Stomach (tissue), 9 donors: ENCODE measurements around the gene POGK. TPM values are rescaled to one million over a fixed set of nuclear protein-coding genes. Genes with fewer than 3 reads are reported as not detected.

Experiments used
- DNase-seq, 2 donors: peaks; one replicate each; pipeline versions ENCODE4 v3.0.0 to v3.0.0-alpha.2; 2013 to 2019
- H3K27ac ChIP-seq, 5 donors: fragments of 200-600 bp in 4 of 5; sonication (generic) in 4 of 5; one replicate each; pipeline ENCODE4 v1.5.1; 2013 to 2019; ENCODE audit warnings: mild to moderate bottlenecking in 1 of 5, moderate library complexity in 1 of 5
- H3K27me3 ChIP-seq, 3 donors: fragments of 200-600 bp; sonication (generic); one replicate each; pipeline ENCODE4 v1.5.1; 2017 to 2019; ENCODE audit warnings: mixed run types in 1 of 3
- H3K36me3 ChIP-seq, 4 donors: fragments of 200-600 bp; sonication (generic); 1 replicate in 3 of 4; 2 replicates in 1 of 4; pipeline ENCODE4 v1.5.1; 2016 to 2019
- H3K4me1 ChIP-seq, 4 donors: fragments of 200-600 bp; sonication (generic); one replicate each; pipeline ENCODE4 v1.5.1; 2016 to 2019
- H3K4me3 ChIP-seq, 4 donors: fragments of 200-600 bp; sonication (generic) in 3 of 4; one replicate each; pipeline ENCODE4 v1.5.1; 2016 to 2019; ENCODE audit warnings: mild to moderate bottlenecking in 1 of 4
- H3K9me3 ChIP-seq, 4 donors: fragments of 200-600 bp; sonication (generic); one replicate each; pipeline ENCODE4 v1.5.1; 2016 to 2019
- CTCF ChIP-seq, 7 experiments: fragments of 450-650 bp in 4 of 7; fragments of 200-600 bp in 3 of 7; sonication (generic) in 3 of 7; IDR thresholded peaks; one replicate each; pipeline ENCODE4 v1.5.1; 2016 to 2019; ENCODE audit warnings: antibody characterized with exemption in 7 of 7, control low read depth in 2 of 7, mild to moderate bottlenecking in 1 of 7
- EP300 ChIP-seq: sonication (generic); formaldehyde crosslinking; IDR thresholded peaks from one replicate; pipeline ENCODE4 v1.6.1; 2017; ENCODE audit warnings: antibody characterized with exemption
- POLR2A ChIP-seq, 4 donors: fragments of 450-650 bp; IDR thresholded peaks; one replicate each; pipeline ENCODE4 v1.6.1; 2016; ENCODE audit warnings: antibody characterized with exemption in 4 of 4, control low read depth in 2 of 4, mild to moderate bottlenecking in 1 of 4, moderate library complexity in 1 of 4
- POLR2AphosphoS5 ChIP-seq, 3 donors: sonication (generic); formaldehyde crosslinking; IDR thresholded peaks; one replicate each; pipeline ENCODE4 v1.6.1; 2016; ENCODE audit warnings: antibody characterized with exemption in 3 of 3
- WGBS, 5 donors: extraction: QIAGEN DNeasy Blood & Tissue Kit in 3 of 5; methylation state at CpG; one replicate each; pipeline versions ENCODE4 v1.1.5 to v1.1.7; 2013 to 2018; 5-methylcytosine and 5-hydroxymethylcytosine counted together
- intact Hi-C: fragments of 100-400 bp; cut with DNase I; formaldehyde crosslinking; loops from one replicate; pipeline ENCODE4 v1.15.1; 2023; ENCODE audit warnings: low total_unique reads
- polyA plus RNA-seq, 3 donors: library from polyadenylated mRNA; stranded (reverse); fragments of 200-250 nt; gene quantifications; one replicate each; pipeline ENCODE4 v1.2.3, GENCODE V29; 2013
- total RNA-seq, 5 donors: library from RNA; depleted of rRNA; stranded (reverse); fragments of >200 nt; gene quantifications; one replicate each; pipeline versions ENCODE4 v1.1.0 to v1.2.3, GENCODE V29; 2014 to 2016
- donor health status: healthy with polysubstance abuse.
- donor health status: Bipolar disorder and iron deficiency.
- donor health status: healthy.

POGK gene
- total and polyA plus RNA-seq, 8 donors = 8.1 to 33.8 (median 15.9) TPM

- H3K36me3 ChIP-seq = no peaks in the 10 kb centered on the region
- peaks cover 0 to 6% (median 0%) of the 10 kb centered on the region in 4 donors for H3K4me1 ChIP-seq
- peaks cover 0 to 8% (median 4%) of the 10 kb centered on the region in 4 donors for H3K9me3 ChIP-seq
- H3K27ac ChIP-seq = no peak overlapping the region
- H3K27me3 ChIP-seq = no peaks in the 10 kb centered on the region
- intact Hi-C loops = no loop called here
- no peak overlapping the region for H3K4me3 ChIP-seq
- 65 to 97% (median 79%) methylated on average over 1 of the region's 1 CpG for WGBS, 5 donors
- DNase-seq = no peak
- no peak for TF ChIP-seq CTCF (IDR thresholded peaks at IDR 0.05)
- no peak for TF ChIP-seq POLR2AphosphoS5 (IDR thresholded peaks at IDR 0.05)
- TF ChIP-seq EP300 = no peak
- TF ChIP-seq POLR2A (IDR thresholded peaks at IDR 0.05) = no peak
Observed at GRCh38 chr1:166902279-166902678, 63.0 kb downstream of the POGK start.

- Histone ChIP-seq H3K36me3 (no peaks in the 10 kb centered on the region), H3K27ac (no peak overlapping the region), H3K9me3 (no peaks in the 10 kb centered on the region), H3K4me1 (peaks cover 0 to 6% (median 0%) of the 10 kb centered on the region in 4 donors), H3K27me3 (no peaks in the 10 kb centered on the region), H3K4me3 (no peak overlapping the region)
- 41 to 63% (median 48%) methylated on average over 1 of the region's 1 CpG for WGBS, 5 donors
- no peak for TF ChIP-seq EP300
- no peak for TF ChIP-seq POLR2AphosphoS5 (IDR thresholded peaks at IDR 0.05)
- no peak for TF ChIP-seq POLR2A (IDR thresholded peaks at IDR 0.05)
- no peak for TF ChIP-seq CTCF (IDR thresholded peaks at IDR 0.05)
- no peak for DNase-seq
- intact Hi-C loops = no loop called here
Observed at GRCh38 chr1:166903232-166903631, 64.0 kb downstream of the POGK start.

- Histone ChIP-seq H3K36me3 (no peaks in the 10 kb centered on the region), H3K4me3 (no peak overlapping the region), H3K27me3 (no peaks in the 10 kb centered on the region), H3K9me3 (no peaks in the 10 kb centered on the region), H3K4me1 (peaks cover 0 to 6% (median 0%) of the 10 kb centered on the region in 4 donors), H3K27ac (no peak overlapping the region)
- intact Hi-C loops = loop anchor here (5.0 kb wide), 1 partner anchor 152 kb away; no protein-coding TSS in a partner anchor
- peak in 1 of 2 donors; percentile 26 for DNase-seq
- no peak for TF ChIP-seq EP300
- 52 to 82% (median 73%) methylated on average over 2 of the region's 2 CpGs for WGBS, 5 donors
Observed at GRCh38 chr1:166905136-166905535, 65.9 kb downstream of the POGK start.

GRCh38 chr1:166905900-166906299 is 66.6 kb downstream of the POGK start:
- H3K27ac ChIP-seq = no peak overlapping the region
- H3K9me3 ChIP-seq = no peaks in the 10 kb centered on the region
- WGBS, 5 donors = 71 to 87% (median 84%) methylated on average over 3 of the region's 3 CpGs
- H3K4me1 ChIP-seq = peaks cover 0 to 6% (median 2%) of the 10 kb centered on the region in 4 donors
- H3K27me3 ChIP-seq = no peaks in the 10 kb centered on the region
- TF ChIP-seq EP300 = no peak
- no peak for TF ChIP-seq POLR2A (IDR thresholded peaks at IDR 0.05)
- TF ChIP-seq CTCF (IDR thresholded peaks at IDR 0.05) = no peak
- TF ChIP-seq POLR2AphosphoS5 (IDR thresholded peaks at IDR 0.05) = no peak
- no peak for DNase-seq
- H3K4me3 ChIP-seq = no peak overlapping the region
- intact Hi-C loops = loop anchor here (5.0 kb wide), 1 partner anchor 151 kb away; no protein-coding TSS in a partner anchor
- H3K36me3 ChIP-seq = no peaks in the 10 kb centered on the region

Other genes starting within 250 kb of the POGK start
- 10 to 100 TPM in 3 of 5 donors, 1 to 10 TPM in 2; 5.4 to 43.8 (median 13.0) TPM for gene TADA1, start 36.8 kb downstream of the POGK start, total RNA-seq
- gene TADA1, start 36.8 kb downstream of the POGK start, polyA plus RNA-seq = 1 to 10 TPM; 6.7 to 7.6 (median 7.1) TPM
- under 1 TPM in 3 of 5 donors, not detected in 2; 0.14 to 0.92 (median 0.87) TPM for gene ILDR2, start 136.1 kb downstream of the POGK start, total RNA-seq
- gene ILDR2, start 136.1 kb downstream of the POGK start, polyA plus RNA-seq = under 1 TPM; under 0.01 to 0.13 (median 0.06) TPM
- gene MAEL, start 149.8 kb downstream of the POGK start, total RNA-seq = under 1 TPM in 2 of 5 donors, not detected in 3; 0.45 to 0.58 TPM
- gene MAEL, start 149.8 kb downstream of the POGK start, polyA plus RNA-seq = 1 to 10 TPM in 1 of 3 donors, under 1 TPM in 1, not detected in 1; 0.08 to 1.1 TPM